ENCODE results near the gene CHST5. TPM values are rescaled to one million over a fixed set of nuclear protein-coding genes. Genes with fewer than 3 reads are reported as not detected.

Gene CHST5
- total RNA-seq, 1 donor from 2014 or later, result 0.62 TPM

- intact Hi-C loops (cut with DNase I), result no loop called here
- Histone ChIP-seq H3K9me3 (no peaks in the 10 kb centered on the region), H3K27me3 (ENCODE audit: low read depth) (no peaks in the 10 kb centered on the region), H3K36me3 (no peaks in the 10 kb centered on the region), H3K4me1 (peaks cover 16% of the 10 kb centered on the region), H3K4me3 (no peak overlapping the region), H3K27ac (no peak overlapping the region)
- ATAC-seq (no peak), DNase-seq (no peak)
- TF ChIP-seq CTCF (IDR thresholded peaks at IDR 0.05), result no peak
Measured at GRCh38 chr16:75559564-75560372, 23.9 kb upstream of the CHST5 start.

GRCh38 chr16:75558846-75559401 lies 23.0 kb upstream of the CHST5 start:
- intact Hi-C loops (cut with DNase I), result no loop called here
- no peak overlapping the region for H3K4me3 ChIP-seq
- no peaks in the 10 kb centered on the region for H3K27me3 ChIP-seq (ENCODE audit: low read depth)
- H3K27ac ChIP-seq, result no peak overlapping the region
- TF ChIP-seq CTCF (IDR thresholded peaks at IDR 0.05), result no peak
- ATAC-seq (no peak), DNase-seq (no peak)
- peaks cover 17% of the 10 kb centered on the region for H3K4me1 ChIP-seq
- no peaks in the 10 kb centered on the region for H3K9me3 ChIP-seq
- H3K36me3 ChIP-seq, result no peaks in the 10 kb centered on the region

- DNase-seq (no peak), ATAC-seq (no peak)
- Histone ChIP-seq H3K27ac (peak overlapping the region; percentile 76), H3K4me3 (peak overlapping the region; percentile 96), H3K36me3 (no peaks in the 10 kb centered on the region), H3K4me1 (peaks cover 17% of the 10 kb centered on the region), H3K27me3 (ENCODE audit: low read depth) (no peaks in the 10 kb centered on the region), H3K9me3 (no peaks in the 10 kb centered on the region)
- intact Hi-C loops (cut with DNase I), result no loop called here
- no peak for TF ChIP-seq CTCF (IDR thresholded peaks at IDR 0.05)
Measured at GRCh38 chr16:75556431-75556950, 20.6 kb upstream of the CHST5 start.

DNA sequence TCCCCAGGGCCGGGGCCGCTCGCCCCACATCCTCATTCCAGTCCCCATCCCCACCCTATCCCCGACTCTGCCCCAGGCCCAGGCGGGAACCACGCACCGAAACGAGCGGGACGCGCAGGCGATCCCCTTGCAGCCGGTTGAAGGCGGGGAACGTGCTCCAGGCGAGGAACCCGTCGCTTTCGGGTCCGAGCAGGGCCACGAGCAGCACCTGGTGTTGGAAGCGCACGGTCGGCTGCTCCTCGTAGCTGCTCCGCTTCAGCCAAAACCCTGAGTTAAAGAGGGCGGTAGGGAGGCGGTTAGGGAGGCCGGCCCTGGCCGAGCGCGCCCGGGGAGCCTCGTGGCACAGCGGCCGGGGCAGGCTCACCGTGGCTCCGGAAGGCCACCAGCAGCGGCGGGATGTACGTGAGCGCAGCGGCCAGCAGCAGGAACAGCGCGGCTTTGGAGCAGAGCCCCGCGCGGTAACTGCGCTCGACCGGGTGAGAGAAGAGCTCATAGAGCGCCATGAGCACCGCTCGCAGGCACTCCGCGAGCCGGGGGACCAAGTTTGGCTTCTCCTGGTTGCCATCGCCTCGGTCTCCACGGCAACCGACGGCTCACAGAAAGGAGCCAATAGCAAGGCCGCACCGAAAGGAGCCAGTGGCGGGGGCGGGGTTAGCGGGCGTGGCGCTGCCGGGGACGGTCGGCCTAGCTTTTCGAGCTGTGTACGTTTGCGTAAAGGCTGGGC lies 20.0 kb upstream of the CHST5 start, which contains the start of gene TMEM231:
TSS of gene TMEM231 (minus strand) at position 546 of the 724 bp plus-strand sequence. CDS start at position 503, 43 bp downstream.
- H3K27ac ChIP-seq, result peak within 1 kb of the TSS; percentile 76
- peak; percentile 98 to 99 for ATAC-seq
- DNase-seq, result peak; percentile 99
- peaks cover 17% of the 10 kb centered on the region for H3K4me1 ChIP-seq
- TF ChIP-seq CTCF (IDR thresholded peaks at IDR 0.05), result no peak
- no peaks in the 10 kb centered on the region for H3K9me3 ChIP-seq
- H3K27me3 ChIP-seq (ENCODE audit: low read depth), result no peaks in the 10 kb centered on the region
- peak within 1 kb of the TSS; percentile 96 for H3K4me3 ChIP-seq
- intact Hi-C loops (cut with DNase I), result no loop called here
- no peaks in the 10 kb centered on the region for H3K36me3 ChIP-seq

GRCh38 chr16:75555213-75555706 lies 19.4 kb upstream of the CHST5 start:
- no peaks in the 10 kb centered on the region for H3K9me3 ChIP-seq
- no peak for TF ChIP-seq CTCF (IDR thresholded peaks at IDR 0.05)
- ATAC-seq (peak; percentile 86 to 92), DNase-seq (peak; percentile 78)
- H3K27me3 ChIP-seq (ENCODE audit: low read depth), result no peaks in the 10 kb centered on the region
- peaks cover 18% of the 10 kb centered on the region for H3K4me1 ChIP-seq
- peak overlapping the region; percentile 96 for H3K4me3 ChIP-seq
- intact Hi-C loops (cut with DNase I), result no loop called here
- no peaks in the 10 kb centered on the region for H3K36me3 ChIP-seq
- H3K27ac ChIP-seq, result peak overlapping the region; percentile 76
